BLaER1 (cell line): Measurements from ENCODE around the gene CUX1.
"Not testable (repeated sequence)": the region's sequence is repeated elsewhere in the genome, so short reads cannot be mapped to it uniquely, and the experiment has no call there.

ENCODE experiments used
- H3K27ac ChIP-seq: shearing (Covaris generic); formaldehyde crosslinking; 2 replicates; pipeline ENCODE4 v1.8.1; 2022
- H3K27me3 ChIP-seq: shearing (Covaris generic); formaldehyde crosslinking; 2 replicates; pipeline ENCODE4 v1.8.1; 2022
- H3K36me3 ChIP-seq: shearing (Covaris generic); formaldehyde crosslinking; 2 replicates; pipeline ENCODE4 v1.8.1; 2022
- H3K4me1 ChIP-seq: shearing (Covaris generic); formaldehyde crosslinking; 2 replicates; pipeline ENCODE4 v1.8.1; 2022
- H3K4me2 ChIP-seq: shearing (Covaris generic); formaldehyde crosslinking; 2 replicates; pipeline ENCODE4 v1.8.1; 2022
- H3K4me3 ChIP-seq: shearing (Covaris generic); formaldehyde crosslinking; 2 replicates; pipeline ENCODE4 v1.8.1; 2022
- H3K9ac ChIP-seq: shearing (Covaris generic); formaldehyde crosslinking; 2 replicates; pipeline ENCODE4 v1.8.1; 2022
- H3K9me3 ChIP-seq: shearing (Covaris generic); formaldehyde crosslinking; 2 replicates; pipeline ENCODE4 v1.8.1; 2022
- H4K20me1 ChIP-seq: shearing (Covaris generic); formaldehyde crosslinking; 2 replicates; pipeline ENCODE4 v1.8.1; 2022
- Cebpa-rat ChIP-seq: shearing (Covaris generic); IDR thresholded peaks from 2 replicates; pipeline ENCODE4 v1.8.1; 2022

Gene CUX1

GRCh38 chr7:101814991-101815825 lies 2.2 kb upstream of the CUX1 start:
- no peak for TF ChIP-seq Cebpa-rat
- peak overlapping the region; percentile 98 for H3K27ac ChIP-seq
- H3K36me3 ChIP-seq: peaks cover 6% of the 10 kb centered on the region; the same call in 1 of the 2 replicates
- no peaks in the 10 kb centered on the region for H3K27me3 ChIP-seq
- H3K9me3 ChIP-seq: no peaks in the 10 kb centered on the region
- H3K4me2 ChIP-seq: peak overlapping the region; percentile 96
- peaks cover 35% of the 10 kb centered on the region for H4K20me1 ChIP-seq
- H3K9ac ChIP-seq: peak overlapping the region; percentile 98
- H3K4me3 ChIP-seq: peak overlapping the region; percentile 99
- peaks cover 40% of the 10 kb centered on the region for H3K4me1 ChIP-seq

GRCh38 chr7:101815826-101816594 lies 1.4 kb upstream of the CUX1 start:
- Histone ChIP-seq H3K36me3 (peaks cover 12% of the 10 kb centered on the region; the same call in 1 of the 2 replicates), H3K9me3 (no peaks in the 10 kb centered on the region), H3K27ac (peak overlapping the region; percentile 98), H3K9ac (peak overlapping the region; percentile 98), H3K4me1 (peaks cover 47% of the 10 kb centered on the region), H4K20me1 (peaks cover 43% of the 10 kb centered on the region), H3K4me2 (no peak overlapping the region), H3K4me3 (peak overlapping the region; percentile 99), H3K27me3 (no peaks in the 10 kb centered on the region)
- TF ChIP-seq Cebpa-rat: no peak

GRCh38 chr7:101816595-101817470 lies 593 bp upstream of the CUX1 start:
- Histone ChIP-seq H3K4me1 (peaks cover 56% of the 10 kb centered on the region), H3K9ac (peak overlapping the region; percentile 98), H4K20me1 (peaks cover 51% of the 10 kb centered on the region), H3K27ac (peak overlapping the region; percentile 98), H3K9me3 (no peaks in the 10 kb centered on the region), H3K4me2 (peak overlapping the region; percentile 92), H3K27me3 (no peaks in the 10 kb centered on the region), H3K4me3 (peak overlapping the region; percentile 99), H3K36me3 (peaks cover 12% of the 10 kb centered on the region; the same call in 1 of the 2 replicates)
- no peak for TF ChIP-seq Cebpa-rat

- TF ChIP-seq Cebpa-rat: no peak
- H3K9ac ChIP-seq: peak overlapping the region; percentile 98
- H3K27ac ChIP-seq: peak overlapping the region; percentile 98; the same call in 1 of the 2 replicates
These were observed 1.1 kb downstream of the CUX1 start for GRCh38 chr7:101818287-101819071.

GRCh38 chr7:101819183-101819582 lies 1.8 kb downstream of the CUX1 start:
- H3K36me3 ChIP-seq: peaks cover 20% of the 10 kb centered on the region
- H4K20me1 ChIP-seq: peaks cover 75% of the 10 kb centered on the region
- no peak for TF ChIP-seq Cebpa-rat
- H3K9ac ChIP-seq: peak overlapping the region; percentile 98
- peak overlapping the region; percentile 98; the same call in 1 of the 2 replicates for H3K27ac ChIP-seq
- no peaks in the 10 kb centered on the region for H3K27me3 ChIP-seq
- H3K4me3 ChIP-seq: peak overlapping the region; percentile 99
- H3K4me2 ChIP-seq: peak overlapping the region; percentile 92
- H3K4me1 ChIP-seq: peaks cover 74% of the 10 kb centered on the region
- H3K9me3 ChIP-seq: no peaks in the 10 kb centered on the region

More at GRCh38 chr7:101818287-101819071, 1.1 kb downstream of the CUX1 start:
- no peaks in the 10 kb centered on the region for H3K9me3 ChIP-seq
- no peaks in the 10 kb centered on the region for H3K27me3 ChIP-seq
- H4K20me1 ChIP-seq: peaks cover 68% of the 10 kb centered on the region
- peaks cover 19% of the 10 kb centered on the region for H3K36me3 ChIP-seq
- peak overlapping the region; percentile 99 for H3K4me3 ChIP-seq
- H3K4me2 ChIP-seq: peak overlapping the region; percentile 92
- peaks cover 70% of the 10 kb centered on the region for H3K4me1 ChIP-seq

- Histone ChIP-seq H3K9ac (peak overlapping the region; percentile 98; the same call in 1 of the 2 replicates), H3K27ac (peak overlapping the region; percentile 98; the same call in 1 of the 2 replicates), H3K4me1 (peaks cover 74% of the 10 kb centered on the region), H3K36me3 (peaks cover 23% of the 10 kb centered on the region), H3K4me3 (no peak overlapping the region; the same call in 1 of the 2 replicates), H3K9me3 (no peaks in the 10 kb centered on the region), H3K27me3 (no peaks in the 10 kb centered on the region), H3K4me2 (peak overlapping the region; percentile 92), H4K20me1 (peaks cover 83% of the 10 kb centered on the region)
- no peak for TF ChIP-seq Cebpa-rat
These were observed 2.6 kb downstream of the CUX1 start for GRCh38 chr7:101819913-101820522.

GRCh38 chr7:101820703-101821102 lies 3.3 kb downstream of the CUX1 start:
- Histone ChIP-seq H3K9ac (no peak overlapping the region), H3K4me2 (peak overlapping the region; percentile 16; the same call in 1 of the 2 replicates), H3K27ac (no peak overlapping the region), H3K4me1 (peaks cover 79% of the 10 kb centered on the region), H3K27me3 (no peaks in the 10 kb centered on the region), H3K36me3 (peaks cover 28% of the 10 kb centered on the region), H3K4me3 (no peak overlapping the region), H3K9me3 (no peaks in the 10 kb centered on the region), H4K20me1 (peaks cover 90% of the 10 kb centered on the region)
- no peak for TF ChIP-seq Cebpa-rat

- not testable (repeated sequence) for H3K27ac ChIP-seq, H3K4me3 ChIP-seq, H3K27me3 ChIP-seq, H3K9me3 ChIP-seq, H3K9ac ChIP-seq
- peaks cover 100% of the 10 kb centered on the region for H4K20me1 ChIP-seq
- peak overlapping the region; percentile 54 for H3K4me2 ChIP-seq
- peaks cover 38% of the 10 kb centered on the region for H3K36me3 ChIP-seq
- peaks cover 97% of the 10 kb centered on the region for H3K4me1 ChIP-seq
These were observed 5.2 kb downstream of the CUX1 start for GRCh38 chr7:101822632-101823031.
